GM12864 (cell line): ENCODE results near the gene AMOTL1.

Experiments used
- DNase-seq: peaks from one replicate; pipeline ENCODE4 v3.0.0-alpha.2; 2011; ENCODE audit warnings: low read depth
- H3K4me3 ChIP-seq: 2 replicates; pipeline ENCODE4 v1.5.1; 2011; ENCODE audit warnings: mild to moderate bottlenecking, low read depth, low read length, control low read depth
- CTCF ChIP-seq: IDR thresholded peaks from 2 replicates; pipeline ENCODE4 v1.5.1; 2011; ENCODE audit warnings: low read depth, mild to moderate bottlenecking, moderate library complexity, low read length, control low read depth, inconsistent platforms; ENCODE audit errors: missing control alignments

Gene AMOTL1

GRCh38 chr11:94926271-94926625 is 158.1 kb downstream of the AMOTL1 start:
- no peak overlapping the region for H3K4me3 ChIP-seq
- no peak for TF ChIP-seq CTCF
- no peak for DNase-seq
